HG02759 (cell line): ENCODE measurements around the gene MS4A4E.
"Not testable (repeated sequence)": the region's sequence is repeated elsewhere in the genome, so short reads cannot be mapped to it uniquely, and the experiment has no call there.

Experiments used
- ATAC-seq: cut with Tn5 transposase; IDR thresholded peaks from one replicate; pipeline ENCODE4 v1.9.1; 2021; ENCODE audit warnings: mild to moderate bottlenecking, moderate library complexity; ENCODE audit not compliant: unreplicated experiment

Gene MS4A4E

GRCh38 chr11:60182541-60183330 is 60.2 kb downstream of the MS4A4E start, which contains the start of gene MS4A6A:
Gene MS4A6A (minus strand): TSS chr11:60183083. CDS start chr11:60181727, 1,356 bp downstream.
- ATAC-seq, result no peak

- ATAC-seq, result peak; percentile 77
These were observed 67.1 kb downstream of the MS4A4E start for GRCh38 chr11:60175860-60176275.

- no peak for ATAC-seq
These were observed 70.9 kb downstream of the MS4A4E start for GRCh38 chr11:60172011-60172410.

- ATAC-seq, result no peak
These were observed 72.4 kb downstream of the MS4A4E start for GRCh38 chr11:60170566-60170965.

- no peak for ATAC-seq
These were observed 73.5 kb downstream of the MS4A4E start for GRCh38 chr11:60169264-60169915.

- ATAC-seq, result no peak
These were observed 74.6 kb downstream of the MS4A4E start for GRCh38 chr11:60168306-60168705.

- ATAC-seq, result no peak
These were observed 77.0 kb downstream of the MS4A4E start for GRCh38 chr11:60165951-60166350.

GRCh38 chr11:60165538-60165937 is 77.4 kb downstream of the MS4A4E start:
- no peak for ATAC-seq

- no peak for ATAC-seq
These were observed 78.3 kb downstream of the MS4A4E start for GRCh38 chr11:60164550-60165075.

GRCh38 chr11:60161766-60162165 is 81.2 kb downstream of the MS4A4E start:
- no peak for ATAC-seq

GRCh38 chr11:60161107-60161506 is 81.8 kb downstream of the MS4A4E start:
- ATAC-seq, result no peak

GRCh38 chr11:60159868-60160267 is 83.1 kb downstream of the MS4A4E start:
- no peak for ATAC-seq

GRCh38 chr11:60159284-60159683 is 83.7 kb downstream of the MS4A4E start:
- ATAC-seq, result no peak

GRCh38 chr11:60158636-60159035 is 84.3 kb downstream of the MS4A4E start:
- no peak for ATAC-seq

GRCh38 chr11:60155931-60156330 is 87.0 kb downstream of the MS4A4E start:
- ATAC-seq, result no peak

GRCh38 chr11:60152727-60153126 is 90.2 kb downstream of the MS4A4E start:
- ATAC-seq, result not testable (repeated sequence)

GRCh38 chr11:60150279-60150678 is 92.7 kb downstream of the MS4A4E start:
- ATAC-seq, result no peak
